Prostate gland (tissue), 2 donors: ENCODE measurements around the gene FAM50A. TPM values are rescaled to one million over a fixed set of nuclear protein-coding genes. Genes with fewer than 3 reads are reported as not detected.

Experiments
- DNase-seq: peaks from one replicate; pipeline ENCODE4 v3.0.0-alpha.2; 2019; ENCODE audit warnings: low spot score
- H3K27ac ChIP-seq, 2 donors: fragments of 200-600 bp; sonication (generic); 2 replicates each; pipeline ENCODE4 v1.5.1; 2017 to 2019
- H3K27me3 ChIP-seq: fragments of 200-600 bp; sonication (generic); replicated peaks from 2 replicates; pipeline ENCODE4 v1.5.1; 2019; ENCODE audit not compliant: insufficient read depth
- H3K36me3 ChIP-seq, 2 donors: fragments of 200-600 bp; sonication (generic); 1 replicate in 1 of 2; 2 replicates in 1 of 2; pipeline versions ENCODE4 v1.5.1 to v1.8.1; 2017 to 2019
- H3K4me1 ChIP-seq: fragments of 200-600 bp; sonication (generic); replicated peaks from 2 replicates; pipeline ENCODE4 v1.5.1; 2019
- H3K4me3 ChIP-seq, 2 donors: fragments of 200-600 bp; sonication (generic); 2 replicates each; pipeline ENCODE4 v1.5.1; 2017 to 2019
- H3K9me3 ChIP-seq: fragments of 200-600 bp; sonication (generic); 2 replicates; pipeline ENCODE4 v1.5.1; 2017
- CTCF ChIP-seq, 4 experiments: fragments of 200-600 bp in 2 of 4; fragments of 450-650 bp in 2 of 4; sonication (generic) in 2 of 4; IDR thresholded peaks; 1 replicate in 3 of 4; 2 replicates in 1 of 4; pipeline ENCODE4 v1.5.1; 2016 to 2019; ENCODE audit warnings: antibody characterized with exemption in 4 of 4, mild to moderate bottlenecking in 2 of 4, moderate library complexity in 2 of 4
- POLR2A ChIP-seq: fragments of 450-650 bp; IDR thresholded peaks from one replicate; pipeline ENCODE4 v1.6.1; 2016; ENCODE audit warnings: antibody characterized with exemption, mild to moderate bottlenecking
- POLR2AphosphoS5 ChIP-seq: sonication (generic); formaldehyde crosslinking; IDR thresholded peaks from one replicate; pipeline ENCODE4 v1.6.1; 2017; ENCODE audit warnings: antibody characterized with exemption
- WGBS: methylation state at CpG from one replicate; pipeline ENCODE4 v1.1.5; 2018; 5-methylcytosine and 5-hydroxymethylcytosine counted together
- intact Hi-C: fragments of 100-400 bp; cut with DNase I; formaldehyde crosslinking; loops from one replicate; pipeline ENCODE4 v1.14.2; 2022
- total RNA-seq, 2 donors: library from RNA; depleted of rRNA; stranded (reverse); fragments of >200 nt; gene quantifications; one replicate each; pipeline ENCODE4 v1.1.0, GENCODE V29; 2016

The FAM50A gene
- total RNA-seq, 2 donors from 2014 or later, result 32.9 to 35.8 TPM

GRCh38 chrX:154469114-154469513 lies 25.2 kb downstream of the FAM50A start:
- no peaks in the 10 kb centered on the region for H3K9me3 ChIP-seq
- H3K27ac ChIP-seq, result no peak overlapping the region
- intact Hi-C loops, result no loop called here
- no peaks in the 10 kb centered on the region for H3K27me3 ChIP-seq
- no peak for DNase-seq
- H3K4me1 ChIP-seq, result no peaks in the 10 kb centered on the region
- no peaks in the 10 kb centered on the region for H3K36me3 ChIP-seq
- no peak overlapping the region for H3K4me3 ChIP-seq
- TF ChIP-seq CTCF (IDR thresholded peaks at IDR 0.05) (no peak), POLR2A (no peak), POLR2AphosphoS5 (no peak)
- WGBS, result 86% methylated on average over 9 of the region's 9 CpGs

DNA sequence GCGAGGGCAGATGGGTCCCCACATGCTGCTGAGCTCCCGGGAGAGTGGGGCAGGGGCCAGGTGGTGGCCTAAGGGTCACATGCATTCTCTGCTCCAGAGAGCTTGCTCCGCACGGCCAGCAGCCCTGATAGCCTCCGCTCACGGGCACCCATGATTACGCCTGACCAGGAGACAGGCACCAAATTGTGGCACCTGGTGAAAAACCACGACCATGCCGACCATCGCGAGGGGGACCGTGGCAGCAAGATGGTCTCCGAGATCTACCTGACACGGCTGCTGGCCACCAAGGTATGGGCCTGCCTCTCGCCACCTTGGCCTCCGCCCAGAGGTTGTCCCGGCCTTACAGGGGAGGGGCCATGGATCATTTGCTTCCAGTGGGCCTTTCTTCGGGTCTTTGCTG lies 25.9 kb downstream of the FAM50A start:
- H3K4me1 ChIP-seq, result no peaks in the 10 kb centered on the region
- no peaks in the 10 kb centered on the region for H3K36me3 ChIP-seq
- no peak overlapping the region for H3K27ac ChIP-seq
- intact Hi-C loops, result no loop called here
- H3K27me3 ChIP-seq, result no peaks in the 10 kb centered on the region
- 86% methylated on average over 10 of the region's 18 CpGs for WGBS
- TF ChIP-seq CTCF (IDR thresholded peaks at IDR 0.05) (no peak), POLR2AphosphoS5 (no peak), POLR2A (no peak)
- no peak for DNase-seq
- H3K9me3 ChIP-seq, result no peaks in the 10 kb centered on the region
- no peak overlapping the region for H3K4me3 ChIP-seq

GRCh38 chrX:154470434-154470833 lies 26.5 kb downstream of the FAM50A start:
- DNase-seq, result no peak

GRCh38 chrX:154470914-154471568 lies 27.1 kb downstream of the FAM50A start:
- Histone ChIP-seq H3K36me3 (no peaks in the 10 kb centered on the region), H3K4me3 (no peak overlapping the region), H3K4me1 (no peaks in the 10 kb centered on the region), H3K27ac (no peak overlapping the region), H3K9me3 (no peaks in the 10 kb centered on the region), H3K27me3 (no peaks in the 10 kb centered on the region)
- intact Hi-C loops, result no loop called here
- DNase-seq, result no peak
- TF ChIP-seq POLR2AphosphoS5, result no peak
- no peak for TF ChIP-seq CTCF (IDR thresholded peaks at IDR 0.05)
- no peak for TF ChIP-seq POLR2A
- 84% methylated on average over 9 of the region's 23 CpGs for WGBS

More at GRCh38 chrX:154470434-154470833, 26.5 kb downstream of the FAM50A start:
- WGBS, result 91% methylated on average over 13 of the region's 14 CpGs
- H3K27me3 ChIP-seq, result no peaks in the 10 kb centered on the region
- TF ChIP-seq POLR2AphosphoS5, result no peak
- no peak for TF ChIP-seq POLR2A
- no peak for TF ChIP-seq CTCF (IDR thresholded peaks at IDR 0.05)
- H3K4me3 ChIP-seq, result no peak overlapping the region
- no peaks in the 10 kb centered on the region for H3K9me3 ChIP-seq
- H3K4me1 ChIP-seq, result no peaks in the 10 kb centered on the region
- no peaks in the 10 kb centered on the region for H3K36me3 ChIP-seq
- intact Hi-C loops, result no loop called here
- H3K27ac ChIP-seq, result no peak overlapping the region
